HG03039 (cell line): ENCODE measurements around the gene CEP120.
A peak's percentile ranks its signal among the peaks of the same experiment; 100 is the strongest.
"Not testable (repeated sequence)": the region's sequence is repeated elsewhere in the genome, so short reads cannot be mapped to it uniquely, and the experiment has no call there.

Source experiments
- ATAC-seq: cut with Tn5 transposase; IDR thresholded peaks from one replicate; pipeline ENCODE4 v1.9.1; 2021; ENCODE audit warnings: mild to moderate bottlenecking, moderate library complexity; ENCODE audit not compliant: unreplicated experiment

CEP120 gene

GRCh38 chr5:123439709-123440108 is 16.5 kb upstream of the CEP120 start:
- ATAC-seq = no peak

GRCh38 chr5:123438902-123439301 is 15.7 kb upstream of the CEP120 start:
- ATAC-seq = no peak

GRCh38 chr5:123438244-123438643 is 15.0 kb upstream of the CEP120 start:
- ATAC-seq = peak; percentile 89

- no peak for ATAC-seq
Observed at GRCh38 chr5:123436201-123436600, 13.0 kb upstream of the CEP120 start.

GRCh38 chr5:123434796-123435195 is 11.6 kb upstream of the CEP120 start:
- no peak for ATAC-seq

- ATAC-seq = no peak
Observed at GRCh38 chr5:123433596-123433995, 10.4 kb upstream of the CEP120 start.

GRCh38 chr5:123430441-123430840 is 7.2 kb upstream of the CEP120 start:
- not testable (repeated sequence) for ATAC-seq

GRCh38 chr5:123429993-123430392 is 6.8 kb upstream of the CEP120 start:
- ATAC-seq = no peak

- ATAC-seq = no peak
Observed at GRCh38 chr5:123429221-123429954, 6.2 kb upstream of the CEP120 start.

- ATAC-seq = no peak
Observed at GRCh38 chr5:123428521-123429220, 5.5 kb upstream of the CEP120 start.

- no peak for ATAC-seq
Observed at GRCh38 chr5:123427281-123427680, 4.1 kb upstream of the CEP120 start.

- no peak for ATAC-seq
Observed at GRCh38 chr5:123425431-123425830, 2.2 kb upstream of the CEP120 start.

- ATAC-seq = peak; percentile 9
Observed at GRCh38 chr5:123422433-123423277, 548 bp downstream of the CEP120 start.

- no peak for ATAC-seq
Observed at GRCh38 chr5:123421773-123422172, 1.4 kb downstream of the CEP120 start.

- ATAC-seq = no peak
Observed at GRCh38 chr5:123414974-123415373, 8.2 kb downstream of the CEP120 start.

GRCh38 chr5:123412206-123412605 is 11.0 kb downstream of the CEP120 start:
- no peak for ATAC-seq

GRCh38 chr5:123401999-123402398 is 21.2 kb downstream of the CEP120 start:
- ATAC-seq = not testable (repeated sequence)

GRCh38 chr5:123401320-123401719 is 21.9 kb downstream of the CEP120 start:
- ATAC-seq = no peak

GRCh38 chr5:123400870-123401291 is 22.3 kb downstream of the CEP120 start:
- ATAC-seq = not testable (repeated sequence)

GRCh38 chr5:123398058-123398733 is 25.0 kb downstream of the CEP120 start:
- no peak for ATAC-seq

GRCh38 chr5:123397538-123397937 is 25.7 kb downstream of the CEP120 start:
- no peak for ATAC-seq
